ENCODE measurements around the gene DST. TPM values are rescaled to one million over a fixed set of nuclear protein-coding genes. Genes with fewer than 3 reads are reported as not detected.

Gene DST
- total RNA-seq, 1 experiment from 2014 or later = 71.8 TPM

GRCh38 chr6:56683882-56684281 lies 41.2 kb upstream of the DST start:
- CTCF ChIA-PET = no interaction called here
- BruUV-seq (replicated peaks) = no TSS peak
- intact Hi-C loops (cut with micrococcal nuclease; ENCODE audit: unreplicated experiment) = no loop called here
- POLR2A ChIA-PET (ENCODE audit: low non-redundant PET) = no interaction called here
- Histone ChIP-seq H3K27ac (ENCODE audit: low read depth, low read length, poor library complexity, severe bottlenecking) (no peak overlapping the region), H3K4me1 (ENCODE audit: insufficient read depth, low read length, poor library complexity, severe bottlenecking) (no peaks in the 10 kb centered on the region), H3K4me3 (ENCODE audit: low read depth, low read length, poor library complexity, severe bottlenecking) (no peak overlapping the region), H3K27me3 (replicated peaks; ENCODE audit: insufficient read depth, low read depth, low read length, poor library complexity) (no peaks in the 10 kb centered on the region), H3K36me3 (ENCODE audit: insufficient read depth, low read length, poor library complexity, severe bottlenecking) (no peaks in the 10 kb centered on the region), H3K9me3 (ENCODE audit: low read depth, low read length, poor library complexity, severe bottlenecking) (no peaks in the 10 kb centered on the region)
- DNase-seq (ENCODE audit: low spot score) = peak; percentile 17
- no peak for TF ChIP-seq CTCF (conservative IDR thresholded peaks at IDR 0.05; ENCODE audit: low read depth, low read length)
- TF ChIP-seq EZH2 (IDR thresholded peaks at IDR 0.05; ENCODE audit: borderline replicate concordance, low read depth, low read length, poor library complexity, severe bottlenecking) = no peak

- no peaks in the 10 kb centered on the region for H3K27me3 ChIP-seq (replicated peaks; ENCODE audit: insufficient read depth, low read depth, low read length, poor library complexity)
- no peak for DNase-seq (ENCODE audit: low spot score)
- intact Hi-C loops (cut with micrococcal nuclease; ENCODE audit: unreplicated experiment) = no loop called here
- ChIA-PET CTCF (interaction anchor here (1.0 kb wide), 1 partner anchor 222 kb away, joined by 3 read pairs; no protein-coding TSS in a partner anchor), POLR2A (ENCODE audit: low non-redundant PET) (no interaction called here)
- no peak overlapping the region for H3K27ac ChIP-seq (ENCODE audit: low read depth, low read length, poor library complexity, severe bottlenecking)
- TF ChIP-seq EZH2 (IDR thresholded peaks at IDR 0.05; ENCODE audit: borderline replicate concordance, low read depth, low read length, poor library complexity, severe bottlenecking) (no peak), CTCF (conservative IDR thresholded peaks at IDR 0.05; ENCODE audit: low read depth, low read length) (no peak)
- no TSS peak for BruUV-seq (replicated peaks)
- no peaks in the 10 kb centered on the region for H3K4me1 ChIP-seq (ENCODE audit: insufficient read depth, low read length, poor library complexity, severe bottlenecking)
- no peaks in the 10 kb centered on the region for H3K9me3 ChIP-seq (ENCODE audit: low read depth, low read length, poor library complexity, severe bottlenecking)
- no peak overlapping the region for H3K4me3 ChIP-seq (ENCODE audit: low read depth, low read length, poor library complexity, severe bottlenecking)
- H3K36me3 ChIP-seq (ENCODE audit: insufficient read depth, low read length, poor library complexity, severe bottlenecking) = no peaks in the 10 kb centered on the region
These were observed 39.9 kb upstream of the DST start for GRCh38 chr6:56682635-56683034.

GRCh38 chr6:56677559-56677958 lies 34.9 kb upstream of the DST start:
- no peak for DNase-seq (ENCODE audit: low spot score)
- intact Hi-C loops (cut with micrococcal nuclease; ENCODE audit: unreplicated experiment) = no loop called here
- ChIA-PET CTCF (no interaction called here), POLR2A (ENCODE audit: low non-redundant PET) (no interaction called here)
- BruUV-seq (replicated peaks) = no TSS peak
- Histone ChIP-seq H3K27ac (ENCODE audit: low read depth, low read length, poor library complexity, severe bottlenecking) (no peak overlapping the region), H3K27me3 (replicated peaks; ENCODE audit: insufficient read depth, low read depth, low read length, poor library complexity) (no peaks in the 10 kb centered on the region), H3K4me1 (ENCODE audit: insufficient read depth, low read length, poor library complexity, severe bottlenecking) (no peaks in the 10 kb centered on the region), H3K9me3 (ENCODE audit: low read depth, low read length, poor library complexity, severe bottlenecking) (no peaks in the 10 kb centered on the region), H3K4me3 (ENCODE audit: low read depth, low read length, poor library complexity, severe bottlenecking) (no peak overlapping the region), H3K36me3 (ENCODE audit: insufficient read depth, low read length, poor library complexity, severe bottlenecking) (no peaks in the 10 kb centered on the region)
- TF ChIP-seq CTCF (conservative IDR thresholded peaks at IDR 0.05; ENCODE audit: low read depth, low read length) (no peak), EZH2 (IDR thresholded peaks at IDR 0.05; ENCODE audit: borderline replicate concordance, low read depth, low read length, poor library complexity, severe bottlenecking) (no peak)
